ENCODE data around the gene CFAP100.

GRCh38 chr3:126446791-126447190 lies 52.1 kb downstream of the CFAP100 start:
- TF ChIP-seq, protein P1, sequence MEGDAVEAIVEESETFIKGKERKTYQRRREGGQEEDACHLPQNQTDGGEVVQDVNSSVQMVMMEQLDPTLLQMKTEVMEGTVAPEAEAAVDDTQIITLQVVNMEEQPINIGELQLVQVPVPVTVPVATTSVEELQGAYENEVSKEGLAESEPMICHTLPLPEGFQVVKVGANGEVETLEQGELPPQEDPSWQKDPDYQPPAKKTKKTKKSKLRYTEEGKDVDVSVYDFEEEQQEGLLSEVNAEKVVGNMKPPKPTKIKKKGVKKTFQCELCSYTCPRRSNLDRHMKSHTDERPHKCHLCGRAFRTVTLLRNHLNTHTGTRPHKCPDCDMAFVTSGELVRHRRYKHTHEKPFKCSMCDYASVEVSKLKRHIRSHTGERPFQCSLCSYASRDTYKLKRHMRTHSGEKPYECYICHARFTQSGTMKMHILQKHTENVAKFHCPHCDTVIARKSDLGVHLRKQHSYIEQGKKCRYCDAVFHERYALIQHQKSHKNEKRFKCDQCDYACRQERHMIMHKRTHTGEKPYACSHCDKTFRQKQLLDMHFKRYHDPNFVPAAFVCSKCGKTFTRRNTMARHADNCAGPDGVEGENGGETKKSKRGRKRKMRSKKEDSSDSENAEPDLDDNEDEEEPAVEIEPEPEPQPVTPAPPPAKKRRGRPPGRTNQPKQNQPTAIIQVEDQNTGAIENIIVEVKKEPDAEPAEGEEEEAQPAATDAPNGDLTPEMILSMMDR (IDR thresholded peaks at IDR 0.05; ENCODE audit: insufficient read depth, low read depth, low read length): no peak
- no peak for TF ChIP-seq EZH2 (IDR thresholded peaks at IDR 0.05; ENCODE audit: insufficient read depth, low read length)
